Measurements from ENCODE around the gene GLMP. TPM values are rescaled to one million over a fixed set of nuclear protein-coding genes. Genes with fewer than 3 reads are reported as not detected.

Gene GLMP
- polyA plus RNA-seq, 3 donors, result 52.1 to 71.2 (median 64.5) TPM

DNA sequence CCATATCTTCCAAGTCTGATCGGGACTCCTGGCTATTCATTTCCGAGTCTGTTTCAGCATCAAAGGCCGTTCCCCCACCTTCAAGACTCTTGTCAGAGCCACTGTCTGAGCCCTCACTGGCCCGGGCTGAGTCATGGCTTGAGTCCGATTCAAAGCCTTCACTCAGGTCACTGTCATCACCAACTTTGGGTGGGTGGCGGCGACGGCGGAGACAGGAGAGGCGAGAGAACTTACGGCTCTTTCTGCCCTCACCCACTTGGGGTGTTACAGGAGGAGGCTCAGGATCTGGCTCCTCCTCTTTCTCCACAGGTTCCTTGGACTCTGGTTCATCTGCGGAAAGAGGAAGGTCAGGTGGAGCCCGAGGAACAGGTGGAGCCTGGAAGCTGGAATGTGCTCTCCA lies 29.4 kb downstream of the GLMP start:
- DNase-seq (ENCODE audit: extremely low read depth in 1 of 11, low read depth in 9 of 11, low spot score in 4 of 11), result no peak

DNA sequence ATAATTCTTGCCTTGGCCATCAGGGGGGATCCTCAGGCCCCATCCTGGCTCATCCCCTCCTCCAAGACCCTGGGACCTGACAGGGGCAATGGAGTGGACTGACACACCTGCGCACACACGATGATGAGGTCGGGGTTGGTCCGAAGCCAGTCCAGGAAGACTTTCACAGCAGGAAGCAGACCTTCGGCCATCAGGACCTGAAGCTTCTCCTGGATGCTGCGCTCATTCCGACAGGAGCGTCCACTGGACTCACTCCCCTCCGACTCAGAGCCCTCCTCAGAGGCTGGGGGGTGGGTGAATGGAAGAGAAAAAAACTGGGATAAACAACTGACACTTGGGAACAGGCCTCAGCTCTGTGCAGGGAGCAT lies 32.2 kb downstream of the GLMP start:
- no peak for DNase-seq (ENCODE audit: extremely low read depth in 1 of 11, low read depth in 9 of 11, low spot score in 4 of 11)

DNA sequence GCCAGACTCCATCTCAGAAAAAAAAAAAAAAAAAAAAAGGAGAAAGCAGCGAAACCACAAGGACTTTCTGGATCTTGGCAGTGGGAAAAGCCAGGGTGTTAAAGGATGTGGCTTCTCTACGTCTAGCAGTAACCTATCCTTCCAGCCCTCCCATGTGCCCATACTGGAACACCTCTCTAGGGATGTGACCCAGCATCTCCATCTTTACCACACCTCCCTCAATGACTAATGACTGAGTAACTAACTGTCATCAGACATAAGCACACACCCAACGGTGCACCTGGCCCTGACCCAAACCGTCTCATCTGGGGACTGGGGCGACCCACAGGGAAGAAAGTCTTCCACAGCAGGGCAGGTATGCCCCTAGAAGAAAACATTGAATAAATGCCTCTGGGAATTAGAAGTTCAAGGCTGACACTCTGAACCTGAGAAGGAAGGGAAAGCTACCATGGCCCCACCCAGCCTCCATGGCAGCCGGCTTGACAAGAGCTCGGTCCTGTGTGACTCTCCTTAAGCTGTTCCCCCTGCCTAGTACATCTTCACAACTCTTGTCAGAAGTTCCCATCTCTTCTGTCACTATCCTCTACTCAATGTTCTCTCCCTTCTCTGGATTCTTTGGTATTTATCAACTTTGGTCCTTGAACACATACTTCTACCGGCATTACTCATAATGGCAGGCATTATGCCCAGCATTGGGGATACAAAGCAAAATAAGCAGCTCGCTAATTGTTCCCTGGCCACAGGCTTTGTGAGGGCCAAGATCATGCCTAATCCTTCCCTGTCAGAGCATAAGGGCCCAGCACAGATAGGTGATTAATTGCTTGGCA lies 32.8 kb downstream of the GLMP start:
- DNase-seq (ENCODE audit: extremely low read depth in 1 of 11, low read depth in 9 of 11, low spot score in 4 of 11), result no peak

DNA sequence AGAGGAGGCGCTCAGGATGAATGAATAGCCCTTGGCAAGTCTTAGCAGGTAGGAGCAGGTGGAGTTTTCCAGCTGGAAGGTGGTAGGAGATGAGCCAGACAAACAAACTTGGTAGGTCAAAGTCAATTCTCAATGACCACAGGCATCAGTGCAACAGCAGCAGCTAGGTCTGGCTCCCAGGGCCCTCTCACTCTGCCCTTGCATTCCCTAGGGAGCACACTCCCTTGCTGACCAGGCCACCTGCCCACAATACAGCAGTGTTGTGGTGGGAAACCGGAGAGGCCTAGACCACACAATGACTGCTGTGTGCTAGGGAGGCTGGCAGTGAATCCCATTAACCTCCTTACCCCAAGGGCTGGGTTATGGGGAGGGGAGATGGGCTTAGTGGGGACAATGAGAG lies 34.6 kb downstream of the GLMP start:
- no peak for DNase-seq (ENCODE audit: extremely low read depth in 1 of 11, low read depth in 9 of 11, low spot score in 4 of 11)

DNA sequence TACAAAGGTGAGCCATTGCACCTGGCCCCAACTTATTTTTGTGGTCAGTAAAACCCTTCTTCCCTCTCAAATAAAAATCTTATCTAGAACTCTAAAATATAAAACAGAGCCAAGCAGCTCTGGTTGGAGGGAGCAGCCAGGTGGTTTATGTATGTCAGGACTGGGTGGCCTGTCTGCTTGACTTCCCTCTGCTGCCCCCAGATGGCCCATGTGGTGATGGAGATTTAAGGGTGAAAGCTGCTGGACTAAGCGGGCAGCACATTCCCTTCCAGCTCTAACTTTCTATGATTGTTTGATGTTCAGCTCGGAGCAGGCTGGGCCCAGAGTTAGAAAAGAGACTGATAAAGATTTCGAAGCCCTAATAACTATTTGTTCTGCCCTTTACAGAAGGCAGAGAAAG lies 35.7 kb downstream of the GLMP start:
- DNase-seq (ENCODE audit: extremely low read depth in 1 of 11, low read depth in 9 of 11, low spot score in 4 of 11), result no peak

DNA sequence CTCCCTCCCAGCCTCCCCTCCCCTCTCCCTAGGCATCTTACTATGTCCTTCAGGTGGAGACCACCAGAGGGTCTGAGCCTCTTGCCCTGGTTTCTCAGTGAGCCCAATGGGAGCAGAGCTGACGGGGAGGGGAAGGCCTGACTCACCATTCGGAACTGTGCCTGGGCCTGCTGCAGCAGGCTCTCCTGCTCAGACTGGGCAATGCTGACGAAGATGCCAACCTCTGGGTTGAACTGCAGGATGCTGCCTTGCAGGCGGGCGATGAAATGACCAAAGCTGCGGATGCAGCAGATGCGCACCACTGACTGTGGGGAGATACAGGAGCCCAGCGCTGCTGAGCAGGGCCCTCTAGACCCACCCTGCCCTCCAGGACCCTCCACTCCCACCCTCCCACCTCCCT lies 36.6 kb downstream of the GLMP start:
- DNase-seq (ENCODE audit: extremely low read depth in 1 of 11, low read depth in 9 of 11, low spot score in 4 of 11), result no peak

DNA sequence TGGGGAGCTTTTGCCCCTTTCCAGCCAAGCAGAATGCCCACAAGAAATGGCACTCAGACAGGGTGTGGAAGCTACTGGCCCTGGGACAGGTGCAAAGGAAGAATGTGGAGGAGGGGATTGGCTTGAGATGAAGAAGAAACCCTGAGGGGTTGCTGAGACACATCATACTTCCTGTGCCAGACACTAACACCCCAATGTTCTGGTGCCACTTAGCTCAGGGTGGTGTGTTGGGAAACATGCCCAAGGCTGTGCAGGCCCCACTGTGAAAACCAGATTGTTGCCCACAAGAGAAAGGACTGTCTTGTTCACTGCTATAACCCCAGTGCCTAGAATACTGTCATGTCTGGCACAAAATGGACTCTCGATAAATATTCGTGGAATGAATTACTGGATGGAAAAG lies 37.8 kb downstream of the GLMP start:
- DNase-seq (ENCODE audit: extremely low read depth in 1 of 11, low read depth in 9 of 11, low spot score in 4 of 11), result no peak

DNA sequence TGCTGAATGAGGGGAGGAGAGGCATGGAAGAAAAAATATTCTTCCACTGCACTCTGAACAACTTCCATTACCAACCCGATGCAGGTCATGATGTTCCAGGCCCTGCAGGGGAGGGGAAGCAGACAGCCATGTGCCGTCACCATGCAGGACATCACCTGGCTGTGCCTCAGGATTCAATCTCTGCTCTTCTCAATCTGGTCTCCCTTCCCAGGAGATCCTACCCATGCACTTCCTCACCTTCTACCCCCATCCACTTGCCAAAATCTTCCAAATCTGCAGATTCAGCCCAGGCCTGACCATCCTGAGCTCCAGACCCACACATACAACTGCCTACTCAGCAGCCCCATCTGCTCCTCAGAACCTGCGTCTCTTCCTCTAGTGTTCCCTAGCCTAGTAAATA lies 41.8 kb downstream of the GLMP start:
- no peak for DNase-seq (ENCODE audit: extremely low read depth in 1 of 11, low read depth in 9 of 11, low spot score in 4 of 11)

DNA sequence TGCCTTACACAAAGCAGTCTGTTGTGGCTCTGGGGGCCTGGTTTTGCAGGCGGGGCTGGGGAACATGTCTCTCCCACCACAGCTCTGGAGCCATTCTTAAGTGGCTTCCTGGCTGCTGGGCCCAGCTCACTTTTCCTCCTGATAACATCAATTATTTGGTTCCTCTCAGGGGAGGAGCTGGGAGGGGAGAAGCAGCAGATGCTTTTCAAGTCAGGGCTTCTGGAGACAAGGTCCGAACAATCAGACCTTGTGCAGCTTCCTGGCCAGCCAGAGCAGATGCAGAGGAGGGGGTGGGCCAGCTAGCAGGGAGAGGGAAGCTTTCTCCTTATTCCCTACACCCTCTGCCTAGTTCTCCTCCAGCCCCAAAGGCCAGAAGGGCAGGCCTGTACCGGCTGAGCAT lies 44.0 kb downstream of the GLMP start:
- DNase-seq (ENCODE audit: extremely low read depth in 1 of 11, low read depth in 9 of 11, low spot score in 4 of 11), result no peak

DNA sequence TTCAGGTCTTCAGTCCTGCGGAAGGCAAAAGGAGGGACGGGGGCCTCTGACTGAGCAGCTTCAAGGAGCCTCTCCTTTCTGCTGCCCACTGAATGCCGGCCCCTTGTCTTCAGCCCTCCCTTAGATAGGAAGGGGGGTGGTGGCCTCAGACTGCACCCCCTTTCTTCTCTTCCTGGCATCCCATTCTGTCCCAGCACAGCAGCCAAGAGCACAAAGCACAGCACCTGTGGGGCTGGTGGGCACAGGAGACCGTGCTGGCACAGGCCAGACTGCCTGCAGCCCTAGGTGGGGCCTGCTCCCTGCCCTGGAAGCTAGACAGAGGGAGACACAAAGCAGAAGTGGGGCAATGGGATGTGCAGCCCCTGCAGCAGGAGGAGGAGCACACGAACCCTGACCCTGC lies 45.9 kb downstream of the GLMP start:
- DNase-seq (ENCODE audit: extremely low read depth in 1 of 11, low read depth in 9 of 11, low spot score in 4 of 11), result no peak

DNA sequence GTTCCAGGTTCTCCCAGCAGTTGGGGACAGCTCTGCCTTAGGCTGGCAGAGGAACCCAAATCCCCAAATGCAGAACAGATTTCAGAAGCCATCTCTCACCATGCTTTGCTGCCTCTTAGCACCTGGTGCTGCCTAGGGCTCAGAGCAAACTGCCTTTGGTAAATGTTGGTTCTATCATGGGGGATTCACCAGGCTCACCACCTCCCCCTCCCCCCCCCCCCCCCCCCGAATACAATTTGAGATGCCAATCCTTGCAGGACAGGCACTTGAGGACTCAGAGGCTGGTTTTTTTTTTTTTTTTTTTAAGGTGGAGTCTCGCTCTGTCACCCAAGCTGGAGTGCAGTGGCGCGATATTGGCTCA lies 47.2 kb downstream of the GLMP start:
- DNase-seq (ENCODE audit: extremely low read depth in 1 of 11, low read depth in 9 of 11, low spot score in 4 of 11), result no peak

DNA sequence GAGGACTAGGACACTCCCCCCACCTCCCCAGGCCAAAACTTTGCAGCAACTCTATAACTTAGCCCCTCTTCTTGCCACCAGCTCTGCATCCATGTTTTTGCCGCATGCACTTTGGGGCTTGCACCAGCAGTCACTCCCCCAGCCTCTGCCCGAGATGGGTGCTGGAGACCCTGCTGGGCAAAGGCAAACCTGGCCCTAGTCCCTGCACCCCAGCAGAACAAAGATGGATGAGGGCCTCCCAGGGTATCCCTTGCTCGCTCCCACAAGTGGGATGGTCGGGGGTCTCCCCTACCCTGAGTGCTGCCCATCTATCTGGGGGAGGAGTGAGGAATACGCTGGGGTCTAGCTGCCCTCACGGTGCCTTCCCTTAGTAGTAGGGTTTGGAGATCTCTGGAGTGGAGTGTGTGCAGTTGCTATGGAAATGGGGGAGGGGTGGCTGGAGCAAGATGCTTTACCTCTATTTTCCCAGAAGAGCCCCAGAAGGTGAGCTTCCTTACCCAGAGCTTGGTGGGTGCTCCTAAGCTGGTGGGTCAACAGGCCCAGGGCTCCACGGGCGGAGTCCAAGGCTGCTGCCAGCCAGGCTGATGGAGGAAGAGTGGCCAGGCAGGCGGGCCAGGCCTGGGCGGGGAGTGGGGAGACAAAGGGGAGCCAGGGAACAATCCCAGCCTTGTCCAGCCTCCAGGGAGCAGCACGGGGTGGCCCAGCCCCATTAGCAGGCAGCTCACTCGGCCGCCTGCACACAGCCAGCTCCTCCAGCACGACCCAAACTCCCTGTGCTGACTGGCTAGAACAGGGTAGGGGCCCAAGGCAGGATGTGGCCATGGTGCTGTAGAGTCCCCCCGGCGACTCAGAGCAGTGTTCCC lies 47.8 kb downstream of the GLMP start, which contains the start of gene PAQR6:
Gene PAQR6 (minus strand): TSS at position 597 of the 863 bp plus-strand sequence. CDS start 1,325 bp downstream, outside the sequence.
- no peak for DNase-seq (ENCODE audit: extremely low read depth in 1 of 11, low read depth in 9 of 11, low spot score in 4 of 11)

DNA sequence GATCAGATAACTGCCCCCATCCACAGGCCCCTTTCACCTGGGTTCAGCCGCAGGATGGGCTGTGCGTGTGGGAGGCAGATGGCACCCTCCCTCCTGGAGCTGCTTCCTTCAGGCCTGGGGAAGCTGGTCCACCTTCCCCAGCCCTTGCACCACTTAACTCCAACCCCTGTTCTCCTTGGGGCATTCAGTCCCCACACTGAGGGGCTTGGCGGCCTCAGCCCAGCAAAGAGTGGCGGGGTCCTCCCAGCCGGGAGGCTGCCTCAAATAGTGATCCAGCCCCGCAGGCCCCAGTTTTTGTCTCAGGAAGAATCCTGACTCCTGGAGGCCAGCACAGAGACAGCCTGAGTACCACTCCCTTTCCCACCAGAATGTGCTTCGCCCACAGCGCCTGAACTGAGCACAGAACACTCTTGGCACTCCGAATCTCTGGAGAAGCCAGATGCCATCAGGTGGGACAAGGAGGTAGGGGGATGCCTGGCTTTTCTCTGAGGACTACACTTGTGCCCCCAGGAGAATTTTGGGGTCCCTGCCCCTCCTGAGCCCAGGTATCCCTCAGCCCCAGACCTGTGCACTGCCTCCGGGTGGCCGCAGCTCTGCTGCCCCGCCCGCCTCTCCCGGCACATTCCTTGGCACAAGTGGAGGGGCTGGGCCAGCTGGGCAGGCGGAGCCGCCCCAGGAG lies 48.6 kb downstream of the GLMP start:
- DNase-seq (ENCODE audit: extremely low read depth in 1 of 11, low read depth in 9 of 11, low spot score in 4 of 11), result no peak

DNA sequence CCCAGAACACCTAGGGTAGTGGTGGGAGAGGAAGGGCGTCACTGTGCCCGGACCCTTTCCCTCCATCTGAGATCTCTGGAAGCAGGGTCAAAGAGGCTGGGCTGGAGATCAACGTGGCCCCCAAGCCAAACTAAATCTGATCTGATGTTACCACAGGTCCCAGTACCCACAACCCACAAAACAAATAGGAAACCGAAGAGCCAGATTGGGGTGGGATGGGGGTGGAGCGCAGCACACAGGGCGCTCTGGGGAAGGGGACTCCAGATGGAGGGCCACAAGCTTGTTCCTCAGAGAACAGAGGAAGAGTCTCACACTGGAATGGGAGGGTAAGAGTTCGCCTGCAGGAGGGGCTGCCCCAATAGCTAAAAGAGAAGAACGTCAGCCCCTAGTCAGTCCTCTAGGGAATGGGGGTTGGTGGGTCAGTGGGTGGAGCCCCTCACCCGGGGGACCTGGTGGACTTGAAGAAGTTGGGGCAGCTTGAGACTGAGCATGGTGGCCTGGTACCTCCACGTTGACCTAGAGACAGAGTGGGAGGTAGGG lies 49.2 kb downstream of the GLMP start:
- no peak for DNase-seq (ENCODE audit: extremely low read depth in 1 of 11, low read depth in 9 of 11, low spot score in 4 of 11)

DNA sequence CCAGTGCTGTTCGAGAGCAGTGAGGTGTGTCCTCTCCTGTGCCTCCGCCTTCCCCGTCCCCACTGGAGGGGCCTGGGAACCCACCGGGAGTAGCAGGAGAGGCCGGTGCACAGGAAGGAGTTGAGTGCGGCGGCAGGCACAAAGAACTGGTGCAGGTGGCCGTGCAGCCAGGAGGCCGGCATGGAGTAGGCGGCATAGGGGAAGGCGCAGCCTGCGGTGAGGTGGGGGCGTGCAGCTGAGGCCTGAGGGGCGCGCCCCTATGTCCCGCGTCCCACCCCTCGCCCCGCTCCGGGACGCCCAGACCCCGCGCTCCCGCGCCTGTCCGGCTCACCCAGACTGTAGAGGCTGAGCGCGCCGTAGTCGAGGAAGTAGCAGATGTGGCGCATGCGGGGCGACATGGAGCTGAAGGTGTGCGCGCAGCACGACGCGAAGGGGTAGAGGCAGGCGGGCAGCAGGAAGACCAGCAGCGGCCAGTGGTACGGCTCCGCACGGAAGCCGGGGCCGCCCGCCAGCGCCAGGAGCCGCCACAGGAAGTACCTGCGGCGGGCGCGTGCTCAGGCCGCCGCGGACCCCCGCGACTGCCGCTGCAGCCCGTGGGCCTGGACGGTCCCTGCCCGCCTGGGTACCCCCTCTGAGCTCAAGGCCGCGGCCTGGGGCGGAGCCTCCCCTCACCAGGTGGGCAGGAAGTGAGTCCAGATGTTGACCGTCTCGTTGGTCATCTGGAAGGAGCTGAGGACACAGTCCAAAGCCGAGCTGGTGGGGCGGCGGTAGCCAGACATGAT lies 49.8 kb downstream of the GLMP start:
- peak in 2 of 11 donors; percentile 20 to 33 for DNase-seq (ENCODE audit: extremely low read depth in 1 of 11, low read depth in 9 of 11, low spot score in 4 of 11)

DNA sequence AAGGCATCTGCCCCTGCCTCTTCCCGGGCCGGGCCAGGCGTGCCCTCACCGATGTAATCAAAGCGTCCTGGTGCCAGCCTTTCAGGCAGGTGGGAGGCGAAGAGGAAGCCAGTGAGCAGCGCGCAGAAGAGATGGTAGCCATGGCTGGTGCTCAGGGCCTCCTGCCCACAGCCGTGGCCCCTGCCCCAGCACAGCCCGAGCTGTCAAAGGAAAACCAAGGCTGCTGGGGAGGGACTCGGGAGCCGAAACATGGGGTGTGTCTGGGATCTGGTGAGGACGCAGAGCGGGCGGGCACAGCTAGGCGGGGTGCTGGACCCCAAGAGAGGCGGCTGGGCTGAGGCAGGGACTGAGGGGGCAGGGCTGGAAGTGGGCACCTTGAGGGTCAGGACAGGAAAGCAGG lies 50.8 kb downstream of the GLMP start:
- DNase-seq (ENCODE audit: extremely low read depth in 1 of 11, low read depth in 9 of 11, low spot score in 4 of 11), result no peak

DNA sequence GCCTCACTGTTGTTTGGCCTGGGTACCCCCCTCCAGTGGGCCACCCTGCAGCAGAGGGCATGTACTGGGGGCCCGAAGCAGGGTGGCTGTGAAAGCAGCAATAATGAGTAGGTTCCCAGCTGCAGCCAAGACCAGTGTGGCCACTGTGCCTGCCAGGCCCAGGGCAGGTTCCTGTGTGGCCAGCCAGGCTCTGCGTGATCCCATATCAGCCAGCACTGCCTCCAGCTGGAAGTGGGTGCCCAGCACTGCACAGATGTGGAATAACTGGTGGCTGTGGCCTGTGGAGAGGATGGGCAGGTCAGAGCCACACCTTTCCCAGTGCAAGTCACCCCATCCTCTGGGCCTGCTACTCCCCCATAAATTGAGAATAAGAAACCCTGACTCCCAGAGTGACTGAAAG lies 51.4 kb downstream of the GLMP start:
- no peak for DNase-seq (ENCODE audit: extremely low read depth in 1 of 11, low read depth in 9 of 11, low spot score in 4 of 11)

DNA sequence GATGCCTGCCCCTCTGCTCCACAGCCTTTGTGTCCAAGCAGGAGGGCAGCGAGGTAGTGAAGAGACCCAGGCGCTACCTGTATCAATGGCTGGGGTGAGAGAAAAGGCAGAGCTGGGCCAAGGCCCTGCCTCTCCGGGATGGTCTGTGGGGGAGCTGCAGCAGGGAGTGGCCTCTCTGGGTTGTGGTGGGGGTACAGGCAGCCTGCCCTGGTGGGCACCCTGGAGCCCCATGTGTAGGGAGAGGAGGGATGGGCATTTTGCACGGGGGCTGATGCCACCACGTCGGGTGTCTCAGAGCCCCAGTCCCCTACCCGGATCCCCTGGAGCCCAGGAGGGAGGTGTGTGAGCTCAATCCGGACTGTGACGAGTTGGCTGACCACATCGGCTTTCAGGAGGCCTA lies 52.7 kb downstream of the GLMP start:
- no peak for DNase-seq (ENCODE audit: extremely low read depth in 1 of 11, low read depth in 9 of 11, low spot score in 4 of 11)
